ENCODE results near the gene SEMA4B. TPM values are rescaled to one million over a fixed set of nuclear protein-coding genes. Genes with fewer than 3 reads are reported as not detected.

SEMA4B gene
- polyA plus RNA-seq, 3 donors = 13.2 to 65.0 (median 22.0) TPM

DNA sequence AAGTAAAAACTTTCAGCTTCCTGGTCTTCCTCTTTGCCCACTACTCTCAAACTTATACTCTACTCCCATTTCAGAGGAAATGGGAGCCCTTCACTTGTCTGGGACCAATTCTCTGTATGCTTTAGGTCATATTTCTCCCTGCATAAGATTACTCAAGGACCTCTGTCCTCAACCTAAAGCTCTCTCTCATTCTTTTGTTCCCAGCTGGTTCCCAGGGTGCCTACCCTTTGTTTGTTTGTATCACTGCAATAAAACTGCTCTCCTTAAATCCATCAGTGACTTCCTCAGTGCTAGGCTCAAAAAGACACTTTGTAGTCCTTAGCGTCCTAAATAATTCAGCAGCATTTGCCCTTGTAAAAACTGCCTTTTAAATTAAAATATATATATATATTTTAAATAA is 67.3 kb downstream of the SEMA4B start:
- Histone ChIP-seq H3K27me3 (ENCODE audit: control insufficient read depth in 2 of 2, insufficient read depth in 2 of 2, low read length in 2 of 2) (no peaks in the 10 kb centered on the region), H3K9me3 (replicated peaks in 1 of 2; ENCODE audit: control insufficient read depth in 1 of 2, insufficient read depth in 1 of 2, low read length in 2 of 2) (no peaks in the 10 kb centered on the region), H3K79me2 (ENCODE audit: insufficient read depth, low read length) (peaks cover 66% of the 10 kb centered on the region), H3K4me1 (ENCODE audit: control insufficient read depth in 1 of 2, insufficient read depth in 2 of 2, low read length in 2 of 2) (peaks cover 26 to 35% of the 10 kb centered on the region in 2 donors), H3K4me2 (replicated peaks; ENCODE audit: extremely low read depth, low read length, poor library complexity, severe bottlenecking) (no peak overlapping the region), H2AFZ (ENCODE audit: insufficient read depth, low read depth, low read length, poor library complexity, severe bottlenecking) (no peak overlapping the region), H4K20me1 (ENCODE audit: insufficient read depth, low read length) (peaks cover 36% of the 10 kb centered on the region), H3K9ac (ENCODE audit: insufficient read depth, low read length, poor library complexity, severe bottlenecking) (no peak overlapping the region), H3K27ac (ENCODE audit: low read depth in 1 of 2, low read length in 2 of 2) (no peak overlapping the region), H3K4me3 (replicated peaks in 1 of 3; ENCODE audit: low read depth in 2 of 3, low read length in 3 of 3) (no peak overlapping the region), H3K36me3 (replicated peaks in 1 of 2; ENCODE audit: control insufficient read depth in 1 of 2, insufficient read depth in 2 of 2, low read length in 2 of 2) (peaks cover 34 to 55% of the 10 kb centered on the region in 2 donors)
- WGBS (ENCODE audit: insufficient coverage) = no CpG with 5 or more reads among the region's 1 CpG
- Mint-ChIP-seq H3K36me3 (peaks cover 42 to 44% of the 10 kb centered on the region in 2 donors), H3K9me3 (no peaks in the 10 kb centered on the region), H3K27ac (peak overlapping the region in 4 of 7 donors; percentile 2 to 27 (median 18)), H3K4me3 (no peak overlapping the region), H3K27me3 (ENCODE audit: low read depth in 3 of 3) (no peaks in the 10 kb centered on the region), H3K4me1 (peaks cover 41% of the 10 kb centered on the region)
- intact Hi-C loops (cut with micrococcal nuclease) = loop anchor here in 1 of 2 donors (5.0 kb wide), 1 partner anchor 36 kb away; the partner anchor contains the start of genes CIB1 and GDPGP1
- TF ChIP-seq, protein P1, sequence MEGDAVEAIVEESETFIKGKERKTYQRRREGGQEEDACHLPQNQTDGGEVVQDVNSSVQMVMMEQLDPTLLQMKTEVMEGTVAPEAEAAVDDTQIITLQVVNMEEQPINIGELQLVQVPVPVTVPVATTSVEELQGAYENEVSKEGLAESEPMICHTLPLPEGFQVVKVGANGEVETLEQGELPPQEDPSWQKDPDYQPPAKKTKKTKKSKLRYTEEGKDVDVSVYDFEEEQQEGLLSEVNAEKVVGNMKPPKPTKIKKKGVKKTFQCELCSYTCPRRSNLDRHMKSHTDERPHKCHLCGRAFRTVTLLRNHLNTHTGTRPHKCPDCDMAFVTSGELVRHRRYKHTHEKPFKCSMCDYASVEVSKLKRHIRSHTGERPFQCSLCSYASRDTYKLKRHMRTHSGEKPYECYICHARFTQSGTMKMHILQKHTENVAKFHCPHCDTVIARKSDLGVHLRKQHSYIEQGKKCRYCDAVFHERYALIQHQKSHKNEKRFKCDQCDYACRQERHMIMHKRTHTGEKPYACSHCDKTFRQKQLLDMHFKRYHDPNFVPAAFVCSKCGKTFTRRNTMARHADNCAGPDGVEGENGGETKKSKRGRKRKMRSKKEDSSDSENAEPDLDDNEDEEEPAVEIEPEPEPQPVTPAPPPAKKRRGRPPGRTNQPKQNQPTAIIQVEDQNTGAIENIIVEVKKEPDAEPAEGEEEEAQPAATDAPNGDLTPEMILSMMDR (IDR thresholded peaks at IDR 0.05) = no peak
- no peak for DNase-seq

DNA sequence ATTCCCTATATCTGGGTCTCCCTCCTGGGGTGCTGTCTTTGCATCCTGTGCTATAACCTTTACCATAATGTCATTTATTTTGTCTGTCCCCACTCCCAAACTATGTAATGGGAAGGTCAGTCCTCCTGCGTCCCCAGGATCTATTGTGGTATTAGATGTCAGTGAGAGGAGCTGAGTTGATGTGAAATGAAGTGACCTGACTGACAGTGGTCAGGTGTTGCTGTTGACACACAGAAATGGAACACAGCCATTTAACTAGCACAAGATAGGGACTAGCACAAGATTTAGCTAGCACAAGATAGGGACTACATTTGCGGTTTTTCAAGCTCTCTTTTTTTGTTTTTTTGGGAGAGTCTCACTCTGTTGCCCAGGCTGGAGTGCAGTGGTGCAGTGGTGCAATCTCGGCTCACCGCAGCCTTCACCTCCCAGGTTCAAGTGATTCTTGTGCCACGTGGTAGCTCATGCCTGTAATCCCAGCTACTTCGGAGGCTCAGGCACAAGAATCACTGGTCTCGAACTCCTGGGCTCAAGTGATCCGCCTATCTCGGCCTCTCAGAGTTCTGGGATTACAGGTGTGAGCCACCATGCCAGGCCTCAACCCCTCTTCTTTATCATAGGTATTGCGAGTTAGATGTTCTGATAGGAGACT is 69.5 kb downstream of the SEMA4B start:
- H3K27ac Mint-ChIP-seq = peak overlapping the region in 1 of 7 donors; percentile 1
- Histone ChIP-seq H4K20me1 (ENCODE audit: insufficient read depth, low read length) (peaks cover 36% of the 10 kb centered on the region), H3K9ac (ENCODE audit: insufficient read depth, low read length, poor library complexity, severe bottlenecking) (no peak overlapping the region), H3K4me2 (replicated peaks; ENCODE audit: extremely low read depth, low read length, poor library complexity, severe bottlenecking) (no peak overlapping the region), H2AFZ (ENCODE audit: insufficient read depth, low read depth, low read length, poor library complexity, severe bottlenecking) (no peak overlapping the region), H3K27ac (ENCODE audit: low read depth in 1 of 2, low read length in 2 of 2) (no peak overlapping the region), H3K9me3 (replicated peaks in 1 of 2; ENCODE audit: control insufficient read depth in 1 of 2, insufficient read depth in 1 of 2, low read length in 2 of 2) (no peaks in the 10 kb centered on the region), H3K79me2 (ENCODE audit: insufficient read depth, low read length) (peaks cover 66% of the 10 kb centered on the region), H3K4me1 (ENCODE audit: control insufficient read depth in 1 of 2, insufficient read depth in 2 of 2, low read length in 2 of 2) (peaks cover 17 to 25% of the 10 kb centered on the region in 2 donors), H3K27me3 (ENCODE audit: control insufficient read depth in 2 of 2, insufficient read depth in 2 of 2, low read length in 2 of 2) (no peaks in the 10 kb centered on the region), H3K36me3 (replicated peaks in 1 of 2; ENCODE audit: control insufficient read depth in 1 of 2, insufficient read depth in 2 of 2, low read length in 2 of 2) (peaks cover 34 to 64% of the 10 kb centered on the region in 2 donors), H3K4me3 (replicated peaks in 1 of 3; ENCODE audit: low read depth in 2 of 3, low read length in 3 of 3) (no peak overlapping the region)
- H3K27me3 Mint-ChIP-seq (ENCODE audit: low read depth in 3 of 3) = no peaks in the 10 kb centered on the region
- H3K4me3 Mint-ChIP-seq = no peak overlapping the region
- intact Hi-C loops (cut with micrococcal nuclease) = no loop called here
- peaks cover 55 to 58% of the 10 kb centered on the region in 2 donors for H3K36me3 Mint-ChIP-seq
- H3K9me3 Mint-ChIP-seq = peaks cover 0 to 4% (median 0%) of the 10 kb centered on the region in 7 donors
- TF ChIP-seq, protein P1 (IDR thresholded peaks at IDR 0.05) = no peak
- 96% methylated on average over 4 of the region's 10 CpGs for WGBS (ENCODE audit: insufficient coverage)
- peaks cover 29% of the 10 kb centered on the region for H3K4me1 Mint-ChIP-seq
- DNase-seq = no peak
